HEK293 (cell line): Measurements from ENCODE around the gene VAV3.

ENCODE experiments used
- MYNN ChIP-seq: fragments of 450-650 bp; formaldehyde crosslinking; IDR thresholded peaks from 2 replicates; pipeline ENCODE4 v1.5.1; 2016; ENCODE audit warnings: missing biosample characterization, missing genetic modification characterization, borderline replicate concordance
- RBAK ChIP-seq: fragments of 450-650 bp; formaldehyde crosslinking; IDR thresholded peaks from 2 replicates; pipeline ENCODE4 v1.5.1; 2016; ENCODE audit warnings: missing biosample characterization, missing genetic modification characterization
- REST ChIP-seq: fragments of 450-650 bp; formaldehyde crosslinking; IDR thresholded peaks from 2 replicates; pipeline ENCODE4 v1.5.1; 2016; ENCODE audit warnings: missing biosample characterization, missing genetic modification characterization
- ZBTB1 ChIP-seq: fragments of 450-650 bp; formaldehyde crosslinking; IDR thresholded peaks from 2 replicates; pipeline ENCODE4 v1.5.1; 2016; ENCODE audit warnings: missing biosample characterization, missing genetic modification characterization
- ZIC2 ChIP-seq: fragments of 450-650 bp; formaldehyde crosslinking; IDR thresholded peaks from 2 replicates; pipeline ENCODE4 v1.5.1; 2016; ENCODE audit warnings: missing biosample characterization, missing genetic modification characterization
- ZNF274 ChIP-seq, 2 experiments: fragments of 200-500 bp in 1 of 2; fragments of 450-650 bp in 1 of 2; sonication (Bioruptor generic) in 1 of 2; formaldehyde crosslinking in 1 of 2; IDR thresholded peaks; 2 replicates each; pipeline versions ENCODE4 v1.5.1 to v1.6.1; 2014 to 2016; ENCODE audit warnings: borderline replicate concordance in 1 of 2, inconsistent platforms in 1 of 2, low read length in 1 of 2, missing biosample characterization in 1 of 2, missing genetic modification characterization in 1 of 2
- ZNF292 ChIP-seq: fragments of 450-650 bp; formaldehyde crosslinking; IDR thresholded peaks from 2 replicates; pipeline ENCODE4 v1.5.1; 2016; ENCODE audit warnings: low read depth, missing biosample characterization, missing genetic modification characterization, borderline replicate concordance
- ZNF311 ChIP-seq: fragments of 450-650 bp; formaldehyde crosslinking; IDR thresholded peaks from 2 replicates; pipeline ENCODE4 v1.5.1; 2017; ENCODE audit warnings: missing biosample characterization, missing genetic modification characterization, borderline replicate concordance
- ZNF629 ChIP-seq: fragments of 450-650 bp; formaldehyde crosslinking; IDR thresholded peaks from 2 replicates; pipeline ENCODE4 v1.5.1; 2017; ENCODE audit warnings: missing biosample characterization, missing genetic modification characterization
- TF ChIP-seq, protein P1 (sequence below): fragments of 450-650 bp; formaldehyde crosslinking; IDR thresholded peaks from 2 replicates; pipeline ENCODE4 v1.5.1; 2016; ENCODE audit warnings: missing biosample characterization, missing genetic modification characterization
- TF ChIP-seq, protein P2 (sequence below): IDR thresholded peaks from 2 replicates; pipeline ENCODE4 v1.6.1; 2011; ENCODE audit warnings: mild to moderate bottlenecking, low read depth, low read length, borderline replicate concordance

DNA sequence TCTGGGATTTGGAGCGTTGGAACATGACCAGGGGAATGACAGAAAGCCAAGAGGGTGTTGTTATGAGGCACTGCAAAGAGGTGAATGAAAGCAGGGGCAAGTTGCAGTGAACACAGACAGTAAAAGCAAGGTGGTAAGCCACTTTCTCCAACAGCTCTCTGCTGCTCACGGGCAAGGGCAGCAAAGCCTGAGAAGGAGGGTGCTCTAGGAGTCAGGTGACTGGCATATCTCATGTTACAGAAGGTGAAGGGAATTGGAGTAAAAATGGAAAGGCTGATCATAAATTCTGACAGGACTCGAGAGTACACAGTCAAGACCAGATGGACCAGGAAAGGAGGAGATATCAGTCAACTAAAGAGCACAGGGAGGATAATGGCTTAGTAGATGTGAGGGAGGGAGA lies 14.5 kb downstream of the VAV3 start:
- TF ChIP-seq, protein P1, sequence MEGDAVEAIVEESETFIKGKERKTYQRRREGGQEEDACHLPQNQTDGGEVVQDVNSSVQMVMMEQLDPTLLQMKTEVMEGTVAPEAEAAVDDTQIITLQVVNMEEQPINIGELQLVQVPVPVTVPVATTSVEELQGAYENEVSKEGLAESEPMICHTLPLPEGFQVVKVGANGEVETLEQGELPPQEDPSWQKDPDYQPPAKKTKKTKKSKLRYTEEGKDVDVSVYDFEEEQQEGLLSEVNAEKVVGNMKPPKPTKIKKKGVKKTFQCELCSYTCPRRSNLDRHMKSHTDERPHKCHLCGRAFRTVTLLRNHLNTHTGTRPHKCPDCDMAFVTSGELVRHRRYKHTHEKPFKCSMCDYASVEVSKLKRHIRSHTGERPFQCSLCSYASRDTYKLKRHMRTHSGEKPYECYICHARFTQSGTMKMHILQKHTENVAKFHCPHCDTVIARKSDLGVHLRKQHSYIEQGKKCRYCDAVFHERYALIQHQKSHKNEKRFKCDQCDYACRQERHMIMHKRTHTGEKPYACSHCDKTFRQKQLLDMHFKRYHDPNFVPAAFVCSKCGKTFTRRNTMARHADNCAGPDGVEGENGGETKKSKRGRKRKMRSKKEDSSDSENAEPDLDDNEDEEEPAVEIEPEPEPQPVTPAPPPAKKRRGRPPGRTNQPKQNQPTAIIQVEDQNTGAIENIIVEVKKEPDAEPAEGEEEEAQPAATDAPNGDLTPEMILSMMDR: no peak
- TF ChIP-seq MYNN (tag by site-specific recombination) (no peak), ZNF629 (tag by site-specific recombination) (no peak), ZIC2 (tag by site-specific recombination) (no peak), RBAK (no peak), ZNF311 (tag by site-specific recombination) (no peak), REST (tag by site-specific recombination) (no peak), ZNF292 (tag by site-specific recombination) (no peak), ZNF274 (IDR thresholded peaks at IDR 0.05; ENCODE audit: low read length) (no peak), ZNF274 (tag by site-specific recombination; IDR thresholded peaks at IDR 0.05; ENCODE audit: borderline replicate concordance) (no peak), ZBTB1 (tag by site-specific recombination) (no peak)
- TF ChIP-seq, protein P2, sequence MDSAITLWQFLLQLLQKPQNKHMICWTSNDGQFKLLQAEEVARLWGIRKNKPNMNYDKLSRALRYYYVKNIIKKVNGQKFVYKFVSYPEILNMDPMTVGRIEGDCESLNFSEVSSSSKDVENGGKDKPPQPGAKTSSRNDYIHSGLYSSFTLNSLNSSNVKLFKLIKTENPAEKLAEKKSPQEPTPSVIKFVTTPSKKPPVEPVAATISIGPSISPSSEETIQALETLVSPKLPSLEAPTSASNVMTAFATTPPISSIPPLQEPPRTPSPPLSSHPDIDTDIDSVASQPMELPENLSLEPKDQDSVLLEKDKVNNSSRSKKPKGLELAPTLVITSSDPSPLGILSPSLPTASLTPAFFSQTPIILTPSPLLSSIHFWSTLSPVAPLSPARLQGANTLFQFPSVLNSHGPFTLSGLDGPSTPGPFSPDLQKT: no peak
